ENCODE results near the gene FOXA3. TPM values are rescaled to one million over a fixed set of nuclear protein-coding genes. Genes with fewer than 3 reads are reported as not detected.

FOXA3 gene
- total and polyA plus RNA-seq, 10 of the 15 experiments (the other 5 are each of a cell fraction or from before 2014, with no cell fraction given) = 0.04 to 0.83 (median 0.11) TPM; not detected in 5

- Histone ChIP-seq H3K4me3 (no peak overlapping the region), H3K27me3 (replicated peaks in 1 of 2; ENCODE audit: control insufficient read depth in 2 of 2, insufficient read depth in 2 of 2, low read length in 1 of 2) (no peaks in the 10 kb centered on the region), H3K4me1 (ENCODE audit: control insufficient read depth, insufficient read depth, low read length) (peaks cover 9% of the 10 kb centered on the region), H4K20me1 (ENCODE audit: control insufficient read depth, insufficient read depth) (no peaks in the 10 kb centered on the region), H3K4me2 (ENCODE audit: control insufficient read depth, insufficient read depth) (no peak overlapping the region), H3K9me3 (replicated peaks; ENCODE audit: control insufficient read depth, insufficient read depth, low read length) (no peaks in the 10 kb centered on the region), H3K9ac (ENCODE audit: control insufficient read depth, insufficient read depth, low read length) (no peak overlapping the region), H3K79me2 (ENCODE audit: control insufficient read depth, insufficient read depth, low read length) (peaks cover 9% of the 10 kb centered on the region), H3K36me3 (ENCODE audit: control insufficient read depth in 2 of 2, insufficient read depth in 2 of 2, low read length in 1 of 2) (no peaks in the 10 kb centered on the region; a peak in 1 of 4 replicates), H2AFZ (ENCODE audit: control insufficient read depth, low read depth, low read length) (no peak overlapping the region), H3K27ac (ENCODE audit: control insufficient read depth, insufficient read depth) (no peak overlapping the region)
- ChIA-PET POLR2A (interaction anchor here (0.6 to 1.0 kb wide), 3 partner anchors 12 to 93 kb away, joined by 3 to 4 read pairs (median 3); no protein-coding TSS in a partner anchor), CTCF (no interaction called here), SMC1A (ENCODE audit: uncharacterized antibody, unreplicated experiment) (no interaction called here), RAD21 (ENCODE audit: unreplicated experiment) (interaction anchor here (0.6 kb wide), 1 partner anchor 549 kb away, joined by 5 read pairs; no protein-coding TSS in a partner anchor)
- WGBS (ENCODE audit: insufficient coverage, insufficient replicate concordance, low lambda C conversion rate, missing lambda C conversion rate) = 74% methylated on average over 6 of the region's 6 CpGs
- DNase-seq (ENCODE audit: low read depth, low spot score) (no peak), ATAC-seq (no peak), FAIRE-seq (no peak)
- in situ Hi-C loops (cut with MboI) = no loop called here
- intact Hi-C loops (cut with micrococcal nuclease; ENCODE audit: unreplicated experiment) = no loop called here
- no TSS peak for BruUV-seq (replicated peaks)
- TF ChIP-seq YY1 (IDR thresholded peaks at IDR 0.05; ENCODE audit: low read depth, low read length) = no peak
- no peak for TF ChIP-seq PAX8 (IDR thresholded peaks at IDR 0.05)
- TF ChIP-seq CHD1 (IDR thresholded peaks at IDR 0.05; ENCODE audit: low read depth, low read length) = no peak
- TF ChIP-seq SKIL (IDR thresholded peaks at IDR 0.05; ENCODE audit: low read depth, poor library complexity, severe bottlenecking) = no peak
- TF ChIP-seq IRF4 (IDR thresholded peaks at IDR 0.05; ENCODE audit: low read depth, low read length) = no peak
- TF ChIP-seq NKRF (conservative IDR thresholded peaks at IDR 0.05) = no peak
- TF ChIP-seq MYB (IDR thresholded peaks at IDR 0.05; ENCODE audit: borderline replicate concordance, low read depth, low read length) = no peak
- TF ChIP-seq ATF2 (IDR thresholded peaks at IDR 0.05; ENCODE audit: low read length) = no peak
- no peak for TF ChIP-seq YBX1 (IDR thresholded peaks at IDR 0.05)
- TF ChIP-seq CREB1 (IDR thresholded peaks at IDR 0.05; ENCODE audit: low read depth) = no peak
- TF ChIP-seq EGR1 (IDR thresholded peaks at IDR 0.05; ENCODE audit: borderline replicate concordance in 1 of 2, low read depth in 2 of 2, low read length in 2 of 2) = no peak
- no peak for TF ChIP-seq MEF2A (IDR thresholded peaks at IDR 0.05; ENCODE audit: insufficient read depth, low read depth, low read length)
- TF ChIP-seq HDAC6 (IDR thresholded peaks at IDR 0.05; ENCODE audit: unreplicated experiment) = no peak
- no peak for TF ChIP-seq IRF5 (IDR thresholded peaks at IDR 0.05; ENCODE audit: borderline replicate concordance)
- TF ChIP-seq POLR2AphosphoS2 (IDR thresholded peaks at IDR 0.05; ENCODE audit: low read depth, low read length) = no peak
Observed at GRCh38 chr19:45889210-45889885, 25.2 kb downstream of the FOXA3 start.

Measured in GM12878 (cell line).